ENCODE measurements around the gene HPSE2.

DNA sequence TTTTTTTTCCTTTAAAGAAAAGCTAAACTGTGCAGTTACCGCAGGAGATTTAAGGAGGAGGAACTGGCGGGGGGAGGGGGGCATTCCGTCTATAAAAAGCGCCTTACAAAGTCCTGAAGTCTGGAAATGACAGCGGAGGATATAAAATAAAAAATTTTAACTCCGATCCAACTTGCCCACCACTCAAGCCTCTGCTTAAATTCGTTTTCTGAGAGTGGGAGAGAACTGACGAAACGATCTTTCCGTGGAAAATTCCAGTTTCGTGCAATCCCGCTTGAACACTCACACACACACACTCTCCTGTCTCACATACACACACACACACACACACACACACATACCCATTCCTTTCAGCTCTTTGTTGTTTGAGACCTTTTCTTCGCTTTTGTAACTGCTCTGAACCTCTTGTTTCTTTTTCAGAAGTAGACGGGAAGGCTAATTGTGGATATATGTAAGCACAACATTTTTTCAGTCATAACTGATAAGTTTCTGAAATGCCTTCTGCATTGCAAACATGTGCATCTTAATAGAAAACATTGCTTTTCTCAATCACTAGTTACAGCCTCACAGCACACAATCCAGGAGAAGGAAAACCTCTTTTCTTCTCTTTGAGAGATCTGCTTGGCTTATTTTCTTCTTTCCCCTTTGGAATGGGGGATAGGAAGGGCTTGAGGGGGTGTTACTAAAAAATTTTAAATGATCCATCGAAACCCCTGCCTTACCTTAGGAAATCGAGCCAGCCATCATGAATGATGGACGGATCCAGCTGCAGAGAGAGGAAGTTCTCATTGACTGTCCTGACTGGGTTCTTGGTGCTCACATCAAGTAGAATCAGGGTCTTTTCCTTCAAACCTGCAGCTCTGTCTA is 628 bp downstream of the HPSE2 start:
- TF ChIP-seq, protein P1, sequence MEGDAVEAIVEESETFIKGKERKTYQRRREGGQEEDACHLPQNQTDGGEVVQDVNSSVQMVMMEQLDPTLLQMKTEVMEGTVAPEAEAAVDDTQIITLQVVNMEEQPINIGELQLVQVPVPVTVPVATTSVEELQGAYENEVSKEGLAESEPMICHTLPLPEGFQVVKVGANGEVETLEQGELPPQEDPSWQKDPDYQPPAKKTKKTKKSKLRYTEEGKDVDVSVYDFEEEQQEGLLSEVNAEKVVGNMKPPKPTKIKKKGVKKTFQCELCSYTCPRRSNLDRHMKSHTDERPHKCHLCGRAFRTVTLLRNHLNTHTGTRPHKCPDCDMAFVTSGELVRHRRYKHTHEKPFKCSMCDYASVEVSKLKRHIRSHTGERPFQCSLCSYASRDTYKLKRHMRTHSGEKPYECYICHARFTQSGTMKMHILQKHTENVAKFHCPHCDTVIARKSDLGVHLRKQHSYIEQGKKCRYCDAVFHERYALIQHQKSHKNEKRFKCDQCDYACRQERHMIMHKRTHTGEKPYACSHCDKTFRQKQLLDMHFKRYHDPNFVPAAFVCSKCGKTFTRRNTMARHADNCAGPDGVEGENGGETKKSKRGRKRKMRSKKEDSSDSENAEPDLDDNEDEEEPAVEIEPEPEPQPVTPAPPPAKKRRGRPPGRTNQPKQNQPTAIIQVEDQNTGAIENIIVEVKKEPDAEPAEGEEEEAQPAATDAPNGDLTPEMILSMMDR (IDR thresholded peaks at IDR 0.05), result no peak
- no peak for TF ChIP-seq POLR2A (IDR thresholded peaks at IDR 0.05)
